SHP77 treated with DMSO at 0.1 percent for 48 hours (cell line): ENCODE data around the gene GSDME.

Source experiments
- DNase-seq: peaks from one replicate; lab custom pipeline; 2025; lab: John Stamatoyannopoulos, UW

Gene GSDME

GRCh38 chr7:24653316-24654085, 103.8 kb downstream of the GSDME start:
- no peak for DNase-seq

GRCh38 chr7:24652251-24652939, 104.9 kb downstream of the GSDME start:
- no peak for DNase-seq
